Epidermal melanocyte (primary cell): ENCODE results near the gene COPRS.

Source experiments
- DNase-seq: peaks from one replicate; pipeline ENCODE4 v3.0.0; 2011; ENCODE audit warnings: low spot score; ENCODE audit not compliant: insufficient read length

COPRS gene, protein sequence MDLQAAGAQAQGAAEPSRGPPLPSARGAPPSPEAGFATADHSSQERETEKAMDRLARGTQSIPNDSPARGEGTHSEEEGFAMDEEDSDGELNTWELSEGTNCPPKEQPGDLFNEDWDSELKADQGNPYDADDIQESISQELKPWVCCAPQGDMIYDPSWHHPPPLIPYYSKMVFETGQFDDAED

DNA sequence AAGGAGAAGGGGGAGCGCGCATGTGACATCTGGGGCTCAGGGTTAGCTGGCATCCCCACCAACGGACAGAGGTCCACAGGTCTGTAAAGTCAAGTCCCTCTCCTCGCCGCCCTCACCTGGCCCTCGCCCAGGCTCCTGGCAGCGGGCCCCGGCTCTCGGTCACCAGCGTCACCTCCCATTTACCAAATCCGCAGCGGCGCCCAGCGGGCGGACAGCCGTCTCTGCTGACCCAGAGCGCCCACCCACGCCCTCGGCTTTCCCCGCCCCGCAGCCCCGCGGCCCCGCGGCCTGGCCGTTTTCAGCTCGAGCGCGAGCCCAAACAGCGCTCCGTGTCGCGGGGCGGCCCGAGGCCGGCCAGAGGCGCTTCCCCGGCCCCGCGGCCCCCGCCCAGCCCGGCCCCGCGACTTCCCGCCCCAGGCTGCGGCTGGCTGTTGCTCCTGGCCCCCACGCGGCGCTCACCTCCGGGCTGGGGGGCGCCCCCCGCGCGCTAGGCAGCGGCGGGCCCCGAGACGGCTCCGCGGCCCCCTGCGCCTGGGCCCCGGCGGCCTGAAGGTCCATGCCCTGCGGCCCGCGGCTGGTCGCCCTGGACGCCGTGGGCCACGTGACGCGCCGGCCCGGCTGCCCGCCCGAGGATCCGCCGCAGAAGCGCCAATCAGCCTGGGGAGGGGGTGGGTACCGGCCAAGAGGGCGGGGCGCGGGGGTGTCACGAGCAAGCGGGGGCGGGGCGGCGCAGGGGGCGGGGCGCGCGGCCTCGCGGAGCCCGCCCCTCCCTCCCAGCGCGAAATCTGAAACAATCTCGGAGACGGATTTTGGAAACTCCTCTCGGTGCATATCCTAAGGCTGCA lies at the start of gene COPRS:
Gene COPRS (minus strand): TSS at position 603 of the 845 bp plus-strand sequence. CDS start 45 bp downstream, at position 558.
- DNase-seq: peak; percentile 86

DNA sequence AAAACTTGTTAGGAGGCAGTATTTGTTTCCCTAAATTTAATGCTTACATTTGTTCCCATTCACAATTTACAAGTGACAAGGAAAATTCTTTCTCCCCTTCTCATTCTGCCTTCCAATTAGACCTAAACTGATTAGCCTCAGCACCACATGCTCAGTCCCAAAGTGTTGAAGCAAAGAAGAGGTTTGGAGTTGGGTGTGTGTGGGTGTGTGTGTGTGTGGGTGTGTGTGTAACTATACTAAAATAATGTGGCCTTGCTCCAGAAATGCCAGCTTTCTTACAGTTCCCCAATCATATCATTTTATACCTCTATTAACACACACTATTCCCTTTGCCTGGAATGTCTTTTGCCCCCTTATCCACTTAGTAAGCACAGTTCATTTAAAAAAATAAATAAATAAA lies 49.3 kb upstream of the COPRS start:
- DNase-seq: no peak

DNA sequence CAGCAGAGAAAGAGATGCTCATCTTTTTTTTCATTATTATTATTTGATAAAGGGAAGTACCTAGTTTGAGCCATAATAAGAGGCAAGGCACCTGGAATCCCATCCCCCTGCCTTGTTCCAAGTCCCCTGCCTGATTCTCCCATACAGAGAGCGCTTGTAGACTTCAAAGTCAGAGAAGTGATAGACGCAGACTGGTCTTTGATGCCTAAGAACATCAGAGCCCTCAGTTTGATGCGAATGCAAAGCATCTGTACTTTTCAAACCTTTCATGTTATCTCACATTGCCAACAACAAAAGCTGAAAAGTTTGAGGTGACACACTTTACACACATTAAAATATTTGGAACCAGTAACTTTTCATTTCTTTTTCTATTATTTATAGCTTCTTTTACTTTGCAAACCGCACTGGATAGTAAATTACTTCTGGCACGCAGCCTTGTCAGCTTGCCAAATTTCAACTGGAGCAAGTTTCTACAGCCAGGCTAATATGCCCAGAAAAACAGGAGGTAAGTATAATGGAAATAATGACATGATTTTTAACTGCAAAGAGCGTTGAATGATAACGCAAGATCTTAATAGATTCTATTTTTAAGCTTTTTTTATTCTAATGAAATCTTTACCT lies 48.4 kb upstream of the COPRS start:
- DNase-seq: peak; percentile 41

DNA sequence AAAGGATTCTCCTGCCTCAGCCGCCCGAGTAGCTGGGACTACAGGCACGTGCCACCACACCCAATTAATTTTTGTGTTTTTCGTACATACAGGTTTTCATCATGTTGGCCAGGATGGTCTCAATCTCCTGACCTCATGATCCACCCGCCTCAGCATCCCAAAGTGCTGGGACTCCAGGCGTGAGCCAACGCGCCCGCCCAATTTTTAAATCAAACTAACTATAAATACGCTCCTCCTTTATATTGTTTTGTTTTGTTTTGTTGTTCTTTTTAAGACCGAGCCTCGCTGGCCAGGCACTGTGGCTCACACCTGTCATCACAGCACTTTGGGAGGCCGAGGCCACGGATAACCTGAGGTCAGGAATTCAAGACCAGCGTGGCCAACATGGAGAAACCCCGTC lies 44.4 kb upstream of the COPRS start:
- DNase-seq: no peak

DNA sequence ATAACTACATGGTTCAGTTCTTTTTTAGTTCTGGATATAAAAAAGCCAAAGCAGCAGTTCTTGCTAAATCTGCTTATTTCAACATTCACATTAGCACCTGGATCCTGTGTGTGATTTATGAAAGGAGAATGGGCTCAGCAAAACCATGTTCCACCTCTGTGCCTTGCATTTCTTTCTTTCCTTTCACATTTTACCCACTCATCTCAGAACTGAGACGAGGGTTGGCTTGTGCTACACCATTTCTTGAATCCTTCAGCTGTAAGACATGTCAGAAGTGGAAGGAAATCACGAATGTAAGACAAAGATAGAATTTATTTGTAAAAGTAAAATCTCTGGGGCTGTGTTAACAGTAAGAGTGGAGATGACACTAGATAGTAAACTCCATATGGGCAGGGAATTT lies 43.6 kb upstream of the COPRS start:
- no peak for DNase-seq

DNA sequence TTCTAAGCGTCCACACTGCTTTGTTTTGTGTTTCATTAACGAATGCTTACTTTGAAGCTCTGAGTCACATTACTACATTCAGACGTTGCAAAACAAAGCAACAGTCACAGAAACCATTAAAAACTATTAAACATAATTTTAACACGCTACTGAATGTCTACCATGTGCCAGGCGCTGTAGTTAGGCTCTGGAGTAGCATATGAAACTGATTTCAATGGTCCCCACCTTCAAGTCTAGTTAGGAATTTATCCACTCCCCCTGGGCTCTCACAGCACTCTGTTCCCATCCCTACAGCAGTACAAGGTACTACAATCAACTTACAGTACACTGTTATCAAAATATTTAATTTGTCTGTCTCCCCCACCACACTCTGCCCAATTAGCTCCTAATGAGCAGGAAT lies 41.8 kb upstream of the COPRS start:
- no peak for DNase-seq

DNA sequence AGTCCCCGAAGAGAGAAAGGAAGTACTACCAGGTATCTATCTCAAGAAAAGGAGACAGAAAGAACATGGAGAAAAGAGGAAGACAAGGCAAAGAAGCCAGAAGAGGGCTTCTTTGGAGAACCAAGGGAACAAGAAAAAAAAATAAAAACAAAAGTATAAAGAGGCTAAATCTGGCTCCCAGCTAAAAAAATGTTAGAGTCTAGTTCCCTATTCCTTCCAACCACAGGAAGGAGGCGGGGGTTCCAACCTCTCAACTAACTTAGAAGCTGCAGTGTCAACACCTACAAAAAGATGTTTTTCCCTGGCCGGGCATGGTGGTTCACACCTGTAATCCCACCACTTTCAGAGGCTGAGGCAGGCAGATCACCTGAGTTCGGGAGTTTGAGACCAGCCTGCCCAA lies 29.1 kb upstream of the COPRS start:
- DNase-seq: no peak

DNA sequence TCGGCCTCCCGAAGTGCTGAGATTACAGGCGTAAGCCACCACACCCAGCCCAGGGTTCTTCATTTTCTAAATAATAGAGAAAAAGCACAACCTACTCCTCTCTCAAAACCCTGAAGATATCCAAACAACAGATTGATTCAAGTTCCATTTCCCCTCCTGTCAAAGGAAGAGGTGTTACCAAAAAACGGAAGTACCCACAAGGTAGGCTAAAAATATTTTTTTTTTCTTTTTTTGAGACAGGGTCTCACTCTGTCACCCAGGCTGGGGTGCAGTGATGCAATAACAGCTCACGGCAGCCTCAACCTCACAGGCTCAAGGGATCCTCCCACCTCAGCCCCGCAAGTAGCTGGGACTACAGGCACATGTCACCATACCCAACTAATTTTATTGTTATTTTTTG lies 23.5 kb upstream of the COPRS start:
- no peak for DNase-seq

DNA sequence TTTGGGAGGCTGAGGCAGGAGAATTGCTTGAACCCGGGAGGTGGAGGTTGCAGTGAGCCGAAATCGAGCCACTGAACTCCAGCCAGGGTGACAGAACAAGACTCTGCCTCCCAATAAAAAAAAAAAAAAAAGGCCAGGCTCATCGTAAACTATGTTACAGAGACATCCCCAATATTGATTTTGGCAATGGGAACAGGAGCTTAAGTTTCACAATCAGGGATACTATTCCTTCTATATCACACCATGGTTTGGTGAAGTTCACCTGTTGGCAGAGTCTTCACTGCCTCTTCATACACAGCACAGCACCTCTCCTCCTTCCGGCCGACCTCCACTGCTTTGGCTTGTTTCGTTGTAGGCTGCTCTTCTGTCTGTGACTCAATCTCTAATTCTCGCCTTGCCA lies 21.3 kb upstream of the COPRS start:
- no peak for DNase-seq

DNA sequence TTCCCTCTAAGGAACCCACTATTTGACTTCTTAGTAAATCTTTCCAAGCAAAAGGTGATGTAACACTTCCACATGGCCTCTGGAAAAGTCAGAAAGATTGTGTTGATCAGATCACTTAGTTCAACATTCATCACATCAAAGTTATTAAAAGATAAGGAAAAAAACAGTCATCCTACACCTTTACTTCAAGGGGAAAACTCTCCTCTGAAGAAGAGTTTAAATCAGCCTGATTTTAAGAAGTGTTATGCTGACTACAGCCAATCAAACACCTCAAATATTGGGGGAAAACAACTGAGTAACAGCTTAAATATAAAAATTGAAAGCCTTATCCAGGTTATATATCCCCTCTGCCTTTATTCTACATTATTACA lies 19.6 kb upstream of the COPRS start:
- DNase-seq: no peak

DNA sequence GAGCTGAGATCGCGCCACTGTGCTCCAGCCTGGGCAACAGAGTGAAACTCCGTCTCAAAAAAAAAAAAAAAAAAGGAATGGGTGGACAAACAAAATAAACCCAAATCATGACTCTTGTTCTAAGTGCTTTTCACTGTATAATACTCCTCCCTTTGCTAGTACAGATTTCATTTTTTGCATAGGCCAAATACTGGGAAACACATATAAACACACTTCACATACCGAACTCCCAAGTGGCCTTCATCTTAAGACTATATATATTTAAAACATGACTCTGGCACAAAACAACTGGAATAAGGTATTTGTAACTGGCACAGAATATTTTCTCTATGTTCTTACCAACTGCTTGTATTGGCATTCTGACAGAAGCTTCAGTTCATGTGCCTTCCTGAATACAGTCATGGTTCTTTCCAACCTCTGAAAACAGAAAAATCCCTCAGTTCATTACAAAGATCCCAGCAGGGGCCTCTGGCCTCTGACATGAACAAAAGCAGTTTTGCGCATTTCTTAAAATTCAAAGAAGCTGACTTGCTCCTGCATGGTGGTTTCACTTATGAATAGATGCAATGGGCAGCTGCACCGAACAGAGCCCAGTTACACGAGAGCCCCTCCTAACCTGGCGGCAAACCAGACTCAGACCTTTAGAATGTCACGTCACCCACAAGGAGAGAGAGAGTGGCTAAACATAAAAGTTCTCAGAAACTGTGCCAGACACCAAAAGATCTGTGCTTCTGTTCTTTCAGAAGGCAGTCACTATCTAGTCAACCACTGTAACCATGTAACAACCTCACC lies 19.1 kb upstream of the COPRS start:
- no peak for DNase-seq

DNA sequence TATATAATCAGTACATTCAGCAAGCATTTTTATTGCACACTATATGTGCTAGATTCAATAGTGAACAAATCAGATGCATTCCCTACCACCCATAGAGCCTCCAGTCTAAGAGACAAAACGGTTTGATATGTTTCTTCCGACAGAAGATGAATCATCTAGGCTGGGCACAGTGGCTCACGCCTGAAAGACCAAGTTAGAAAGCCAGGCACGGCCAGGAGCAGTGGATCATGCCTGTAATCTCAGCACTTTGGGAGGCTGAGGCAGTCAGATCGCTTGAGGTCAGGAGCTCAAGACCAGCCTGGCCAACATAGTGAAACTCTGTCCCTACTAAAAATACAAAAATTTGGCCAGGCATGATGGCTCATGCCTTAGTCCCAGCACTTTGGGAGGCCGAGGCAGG lies 18.3 kb upstream of the COPRS start:
- DNase-seq: no peak

DNA sequence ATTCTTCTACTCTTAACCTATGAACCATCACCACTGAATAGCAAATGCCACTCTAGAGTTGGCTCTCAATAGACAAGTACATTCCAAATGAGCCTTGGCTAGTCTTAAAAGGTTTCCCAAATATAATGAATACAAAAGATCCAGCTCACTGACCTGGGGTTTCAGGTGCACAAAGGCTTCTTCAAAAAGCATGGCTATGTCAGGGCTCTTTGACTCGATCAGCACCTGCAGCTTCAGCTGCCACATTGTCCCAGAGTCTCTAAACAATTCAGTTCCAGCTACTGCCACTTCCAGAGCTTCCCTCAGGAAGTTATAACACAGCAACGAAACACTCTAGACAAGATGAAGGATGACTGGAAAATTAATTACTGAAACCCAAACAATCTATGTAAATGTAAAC lies 16.0 kb upstream of the COPRS start:
- DNase-seq: no peak

DNA sequence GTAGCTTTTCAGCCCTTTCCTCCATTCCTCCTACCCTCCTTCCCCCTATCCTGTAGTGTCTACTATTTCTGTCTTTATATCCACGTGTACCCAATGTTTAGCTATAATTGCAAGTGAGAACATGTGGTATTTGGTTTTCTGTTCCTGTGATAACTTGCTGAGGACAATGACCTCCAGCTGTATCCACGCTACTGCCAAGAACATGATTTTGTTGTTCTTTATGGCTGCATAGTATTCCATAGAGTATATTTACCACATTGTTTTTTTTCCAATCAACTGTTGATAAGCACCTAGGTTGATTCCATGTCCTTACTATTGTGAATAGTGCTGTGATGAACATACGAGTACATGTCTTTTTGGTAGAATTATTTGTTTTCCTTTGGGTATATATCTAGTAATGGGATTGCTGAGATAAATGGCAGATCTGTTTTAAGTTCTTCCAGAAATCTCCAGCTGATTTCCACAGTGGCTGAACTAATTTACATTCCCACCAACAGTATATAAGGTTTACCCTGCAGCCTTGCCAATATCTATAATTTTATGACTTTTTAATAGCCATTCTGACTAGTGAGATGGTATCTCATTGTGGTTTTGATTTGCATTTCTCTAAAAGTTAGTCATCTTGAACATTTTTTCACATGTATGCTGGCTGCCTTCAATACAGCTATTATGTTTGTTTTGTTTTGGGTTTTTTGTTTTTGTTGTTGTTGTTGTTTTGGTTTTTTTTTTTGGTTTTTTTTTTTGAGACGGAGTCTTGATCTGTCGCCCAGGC lies 10.9 kb upstream of the COPRS start:
- DNase-seq: no peak

DNA sequence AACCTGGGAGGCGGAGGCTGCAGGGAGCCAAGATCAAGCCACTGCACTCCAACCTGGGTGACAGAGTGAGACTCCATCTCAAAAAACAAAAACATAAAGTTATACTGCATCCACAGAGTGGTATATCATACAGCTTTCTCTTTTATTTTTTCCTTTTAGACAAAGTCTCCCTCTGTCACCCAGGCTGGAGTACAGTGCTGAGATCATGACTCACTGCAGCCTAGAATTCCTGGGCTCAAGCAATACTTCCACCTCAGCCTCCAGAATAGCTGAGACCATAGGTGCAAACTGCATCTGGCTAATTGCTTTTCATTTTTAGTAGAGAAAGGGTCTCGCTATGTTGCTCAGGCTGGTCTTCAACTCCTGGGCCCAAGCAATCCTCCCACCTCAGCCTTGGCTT lies 10.0 kb upstream of the COPRS start:
- DNase-seq: no peak

DNA sequence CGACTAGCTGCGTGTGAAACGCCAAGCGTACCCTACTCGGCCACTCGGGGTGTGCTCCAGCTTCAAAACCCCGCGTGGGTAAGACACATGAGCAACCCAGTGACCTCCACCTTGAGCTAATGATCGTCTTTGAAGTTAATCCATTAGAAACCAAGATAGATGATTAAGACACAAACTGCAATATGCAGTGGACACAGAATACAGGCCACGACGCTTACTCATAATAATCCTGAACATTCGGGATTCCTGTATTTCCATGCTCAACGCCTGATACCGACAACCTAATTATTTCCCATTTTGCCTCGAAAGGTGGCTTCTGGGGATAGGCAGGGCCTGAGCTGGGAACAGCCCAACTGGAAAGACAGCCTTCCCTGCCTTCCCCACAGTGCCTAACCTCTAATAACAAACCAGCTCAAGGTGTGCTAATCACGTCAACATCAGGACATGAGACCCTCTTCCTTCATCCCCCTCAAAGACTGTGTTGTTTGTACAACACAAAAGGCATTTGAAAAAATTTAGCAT lies 504 bp upstream of the COPRS start:
- DNase-seq: no peak

DNA sequence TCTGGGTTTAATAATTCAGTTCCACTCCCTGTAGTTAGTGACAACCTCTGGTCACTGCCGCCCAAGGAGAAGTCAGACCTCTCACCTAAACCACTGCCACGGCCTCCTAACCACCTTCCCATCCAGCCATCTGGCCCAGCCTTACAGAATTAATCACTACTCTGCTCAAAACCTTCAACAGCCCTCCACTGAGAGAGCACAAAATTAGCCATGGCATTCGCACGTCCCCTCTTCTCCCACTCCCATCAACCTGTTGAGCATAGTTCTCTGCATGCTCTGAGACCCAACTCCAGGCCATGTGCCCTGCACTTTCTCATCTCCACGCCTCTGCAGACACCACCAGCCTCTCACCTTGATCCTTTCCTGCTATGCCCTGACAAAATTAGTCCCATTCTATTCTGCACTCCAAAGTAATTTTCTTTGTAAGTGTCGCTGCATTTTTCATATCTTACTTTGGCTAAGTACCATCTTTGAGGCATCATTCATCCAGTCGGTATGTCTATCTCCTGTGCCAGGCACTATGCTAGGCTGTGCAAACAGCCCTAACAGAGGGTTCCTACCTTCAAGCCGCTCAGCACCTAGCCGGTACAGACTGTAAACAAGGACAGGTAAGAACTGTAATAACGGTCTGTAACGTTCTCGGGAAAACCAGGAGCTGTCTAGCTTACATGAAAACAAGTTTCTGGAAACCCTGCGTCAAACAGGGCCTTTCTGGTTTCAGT lies 963 bp downstream of the COPRS start:
- no peak for DNase-seq

DNA sequence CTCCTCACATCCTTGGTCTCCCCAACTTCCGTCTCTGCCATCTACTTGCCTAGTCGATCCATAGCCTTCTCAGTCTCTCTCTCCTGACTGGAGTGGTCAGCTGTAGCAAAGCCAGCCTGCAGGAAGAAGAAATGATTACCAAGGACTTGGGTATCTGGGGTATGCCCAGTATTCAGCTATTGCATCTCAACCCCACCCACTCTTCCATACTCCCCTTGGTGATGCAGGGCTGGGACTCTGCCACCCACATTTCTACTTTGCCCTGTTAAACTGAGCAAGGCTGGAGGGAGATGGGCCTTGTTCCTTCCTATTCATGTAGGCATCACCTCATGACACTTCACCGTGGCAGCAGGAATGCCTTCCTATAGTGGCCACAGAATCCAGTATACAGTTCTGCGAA lies 2.3 kb downstream of the COPRS start:
- no peak for DNase-seq

DNA sequence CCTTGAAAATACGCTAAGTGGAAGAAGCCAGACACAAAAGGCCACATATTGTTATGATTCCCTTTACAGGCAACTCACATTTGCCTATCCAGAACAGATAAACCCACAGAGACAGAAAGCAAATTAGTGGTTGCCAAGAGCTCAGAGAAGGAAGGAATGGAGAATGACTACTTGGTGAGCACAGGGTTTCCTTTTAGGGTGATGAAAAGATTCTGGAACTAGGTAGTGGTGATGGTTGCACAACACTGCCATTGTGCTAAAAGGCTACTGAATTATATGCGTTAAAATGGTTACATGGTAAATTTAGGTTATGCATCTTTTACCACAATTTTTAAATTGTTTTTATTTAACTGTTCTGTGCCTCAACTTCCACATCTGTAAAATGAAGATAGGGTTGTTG lies 4.4 kb downstream of the COPRS start:
- no peak for DNase-seq

DNA sequence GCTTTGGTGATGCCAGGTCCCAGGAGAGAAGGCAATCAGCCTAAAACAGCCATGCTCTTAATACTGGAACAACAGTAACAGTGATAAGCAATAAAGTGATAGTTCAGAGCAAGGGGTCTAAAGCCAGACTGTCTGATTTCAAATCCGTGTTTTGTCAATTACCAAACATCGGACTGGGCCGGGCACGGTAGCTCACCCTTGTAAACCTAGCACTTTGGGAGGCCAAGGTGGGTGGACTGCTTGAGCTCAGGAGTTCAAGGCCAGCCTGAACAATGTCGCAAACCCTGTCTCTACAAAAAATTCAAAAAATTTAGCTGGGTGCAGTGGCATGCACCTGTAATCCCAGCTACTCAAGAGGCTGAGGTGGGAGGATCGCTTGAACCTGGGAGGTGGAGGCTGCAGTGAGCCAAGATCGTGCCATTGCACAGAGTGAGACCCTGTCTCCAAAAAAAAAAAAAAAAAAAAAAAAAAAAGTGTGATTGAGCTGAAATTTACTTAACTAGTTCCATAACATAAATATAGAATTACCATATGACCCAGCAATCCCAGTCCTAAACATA lies 5.1 kb downstream of the COPRS start:
- DNase-seq: no peak
